Progenitor cell of endocrine pancreas (in vitro differentiated cells): ENCODE measurements around the gene CDC42SE1. TPM values are rescaled to one million over a fixed set of nuclear protein-coding genes. Genes with fewer than 3 reads are reported as not detected.

Experiments used
- DNase-seq: peaks from one replicate; pipeline ENCODE4 v3.0.0; 2021; ENCODE audit warnings: low spot score; ENCODE audit not compliant: unreplicated experiment
- H3K27ac Mint-ChIP-seq: 2 replicates; pipeline ENCODE4 v1.8.0; 2021; ENCODE audit warnings: mild to moderate bottlenecking, moderate library complexity, mixed read lengths
- H3K27me3 Mint-ChIP-seq: 2 replicates; pipeline ENCODE4 v1.8.0; 2021; ENCODE audit warnings: mixed read lengths
- H3K36me3 Mint-ChIP-seq: 2 replicates; pipeline ENCODE4 v1.8.0; 2022; ENCODE audit warnings: mixed read lengths; ENCODE audit not compliant: insufficient read depth
- H3K4me1 Mint-ChIP-seq: 2 replicates; pipeline ENCODE4 v1.8.0; 2021; ENCODE audit warnings: low read depth, mixed read lengths
- H3K4me3 Mint-ChIP-seq: 2 replicates; pipeline ENCODE4 v1.8.0; 2021; ENCODE audit warnings: low read depth, mild to moderate bottlenecking, moderate library complexity, mixed read lengths
- H3K9me3 Mint-ChIP-seq: 2 replicates; pipeline ENCODE4 v1.8.0; 2021; ENCODE audit warnings: low read depth, mixed read lengths
- CTCF ChIP-seq: fragments of 200-600 bp; sonication (generic); IDR thresholded peaks from one replicate; pipeline ENCODE4 v1.5.0; 2021; ENCODE audit warnings: antibody characterized with exemption, mild to moderate bottlenecking; ENCODE audit not compliant: unreplicated experiment
- total RNA-seq: library from RNA; stranded (reverse); gene quantifications from 2 replicates; pipeline ENCODE4 v1.2.1, GENCODE V29; 2021

Gene CDC42SE1
- total RNA-seq, 1 donor from 2014 or later = 101 TPM

DNA sequence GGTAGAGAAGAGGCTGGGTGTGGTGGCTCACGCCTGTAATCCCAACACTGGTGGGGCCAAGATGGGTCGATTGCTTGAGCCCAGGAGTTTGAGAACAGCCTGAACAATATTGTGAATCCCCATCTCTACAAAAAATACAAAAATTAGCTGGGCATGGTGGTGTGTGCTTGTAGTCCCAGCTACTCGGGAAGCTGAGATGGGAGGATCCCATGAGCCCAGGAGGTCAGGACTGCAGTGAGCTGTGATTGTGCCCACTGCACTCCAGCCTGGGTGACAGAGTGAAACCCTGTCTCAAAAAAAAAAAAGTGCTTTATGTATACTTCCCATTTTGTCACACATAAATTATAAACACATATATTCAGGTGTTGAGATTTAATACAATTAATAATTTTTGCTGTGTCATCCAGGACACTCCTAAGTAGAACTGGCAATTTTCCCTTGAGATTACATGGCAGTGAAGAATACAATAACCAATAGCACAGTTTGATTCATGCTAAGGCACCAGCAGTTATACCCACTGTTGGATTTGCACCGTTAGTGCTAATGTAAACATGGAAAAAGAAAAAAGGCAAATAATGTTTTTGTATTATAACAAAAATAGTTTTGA is 26.6 kb upstream of the CDC42SE1 start:
- H3K4me1 Mint-ChIP-seq = no peaks in the 10 kb centered on the region
- H3K27me3 Mint-ChIP-seq = no peaks in the 10 kb centered on the region

GRCh38 chr1:151072224-151072623 is 12.8 kb upstream of the CDC42SE1 start:
- peak overlapping the region; percentile 96 for H3K4me3 Mint-ChIP-seq
- TF ChIP-seq CTCF = no peak
- H3K36me3 Mint-ChIP-seq = peaks cover 6% of the 10 kb centered on the region

More for the DNA sequence above, 26.6 kb upstream of the CDC42SE1 start:
- no peak for DNase-seq
- Mint-ChIP-seq H3K27ac (no peak overlapping the region), H3K4me3 (no peak overlapping the region), H3K36me3 (no peaks in the 10 kb centered on the region), H3K9me3 (no peaks in the 10 kb centered on the region)
- no peak for TF ChIP-seq CTCF

GRCh38 chr1:151070474-151071276 is 11.3 kb upstream of the CDC42SE1 start, which contains the start of gene GABPB2:
Gene GABPB2 (plus strand): TSS chr1:151070761. CDS start chr1:151088190, 17,429 bp downstream.
- Mint-ChIP-seq H3K27ac (peak within 1 kb of the TSS; percentile 100), H3K36me3 (peaks cover 8% of the 10 kb centered on the region), H3K9me3 (no peaks in the 10 kb centered on the region), H3K27me3 (no peaks in the 10 kb centered on the region), H3K4me1 (peaks cover 4% of the 10 kb centered on the region), H3K4me3 (peak within 1 kb of the TSS; percentile 96)
- peak; percentile 83 for DNase-seq
- TF ChIP-seq CTCF = peak; percentile 97

More at GRCh38 chr1:151072224-151072623, 12.8 kb upstream of the CDC42SE1 start:
- no peaks in the 10 kb centered on the region for H3K27me3 Mint-ChIP-seq
- no peak overlapping the region for H3K27ac Mint-ChIP-seq
- no peak for DNase-seq
- peaks cover 4% of the 10 kb centered on the region for H3K4me1 Mint-ChIP-seq
- H3K9me3 Mint-ChIP-seq = no peaks in the 10 kb centered on the region

DNA sequence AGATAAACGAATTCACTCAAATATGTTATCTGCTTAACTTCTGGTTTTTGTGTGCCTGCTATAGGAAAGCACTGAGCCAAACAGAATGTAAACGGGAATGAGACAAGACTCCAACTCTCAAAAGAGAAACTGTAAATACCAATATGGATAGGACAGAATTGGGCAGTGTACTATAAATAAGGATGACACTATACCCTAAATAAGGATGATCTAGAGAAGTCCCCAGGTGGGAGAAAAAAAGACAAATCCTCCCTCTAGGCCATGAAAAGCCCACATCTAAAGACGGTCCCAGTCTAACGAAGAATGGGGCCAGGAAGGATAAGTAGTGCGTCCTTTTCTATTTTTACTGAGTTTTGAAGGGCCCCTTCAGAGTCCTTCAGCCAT is 9.7 kb upstream of the CDC42SE1 start:
- Mint-ChIP-seq H3K4me3 (peak overlapping the region; percentile 96), H3K36me3 (peaks cover 15% of the 10 kb centered on the region), H3K27me3 (no peaks in the 10 kb centered on the region), H3K9me3 (no peaks in the 10 kb centered on the region), H3K4me1 (peaks cover 11% of the 10 kb centered on the region), H3K27ac (peak overlapping the region; percentile 88)
- no peak for DNase-seq
- no peak for TF ChIP-seq CTCF

DNA sequence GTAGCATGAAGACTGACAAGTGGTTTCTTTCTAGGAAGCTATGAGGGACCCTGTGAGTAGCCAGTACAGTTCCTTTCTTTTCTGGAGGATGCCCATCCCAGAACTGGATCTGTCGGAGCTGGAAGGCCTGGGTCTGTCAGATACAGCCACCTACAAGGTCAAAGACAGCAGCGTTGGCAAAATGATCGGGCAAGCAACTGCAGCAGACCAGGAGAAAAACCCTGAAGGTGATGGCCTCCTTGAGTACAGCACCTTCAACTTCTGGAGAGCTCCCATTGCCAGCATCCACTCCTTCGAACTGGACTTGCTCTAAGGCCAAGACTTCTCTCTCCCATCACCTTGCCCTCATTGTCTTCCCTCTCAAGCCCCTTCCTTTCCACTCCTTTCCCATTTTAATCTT is 7.8 kb upstream of the CDC42SE1 start:
- no peak for TF ChIP-seq CTCF
- Mint-ChIP-seq H3K4me3 (no peak overlapping the region), H3K36me3 (peaks cover 19% of the 10 kb centered on the region), H3K4me1 (peaks cover 21% of the 10 kb centered on the region), H3K27ac (no peak overlapping the region), H3K9me3 (no peaks in the 10 kb centered on the region), H3K27me3 (no peaks in the 10 kb centered on the region)
- DNase-seq = no peak
